Measurements from ENCODE around the gene EPS8L2. TPM values are rescaled to one million over a fixed set of nuclear protein-coding genes. Genes with fewer than 3 reads are reported as not detected.
A peak's percentile ranks its signal among the peaks of the same experiment; 100 is the strongest.

EPS8L2 gene
- total RNA-seq, 4 donors from 2014 or later, result 257 to 1,130 (median 322) TPM

- no peaks in the 10 kb centered on the region for H3K9me3 ChIP-seq
- intact Hi-C loops (cut with DNase I; ENCODE audit: low total_unique reads) (no loop called here), in situ Hi-C loops (cut with MboI; ENCODE audit: low pct_ligation_motif_present in 1 of 4, low pct_unique_long_range_greater_than_20kb in 1 of 4, low sequenced_read_pairs in 3 of 4) (loop anchor here in 1 of 4 donors (10.0 kb wide), 1 partner anchor 61 kb away; no protein-coding TSS in a partner anchor)
- WGBS, 2 donors (ENCODE audit: low coverage in 1 of 2), result 19% methylated on average over 35 of the region's 53 CpGs; no CpG with 5 or more reads in 1 of the 2 donors
- TF ChIP-seq POLR2A (IDR thresholded peaks at IDR 0.05) (no peak), CTCF (IDR thresholded peaks at IDR 0.05) (no peak), EP300 (IDR thresholded peaks at IDR 0.05; ENCODE audit: low read depth) (no peak), POLR2AphosphoS5 (IDR thresholded peaks at IDR 0.05) (no peak)
- H3K4me1 ChIP-seq, result peaks cover 14 to 53% (median 40%) of the 10 kb centered on the region in 4 donors
- H3K27me3 ChIP-seq, result peaks cover 64% of the 10 kb centered on the region
- H3K4me3 ChIP-seq, result peak overlapping the region in 3 of 4 donors; percentile 4 to 39 (median 22)
- peak overlapping the region; percentile 63 to 73 (median 70) for H3K27ac ChIP-seq
- no peaks in the 10 kb centered on the region for H3K36me3 ChIP-seq
- DNase-seq, result no peak
Measured at GRCh38 chr11:725624-726202, 19.7 kb downstream of the EPS8L2 start.

DNA sequence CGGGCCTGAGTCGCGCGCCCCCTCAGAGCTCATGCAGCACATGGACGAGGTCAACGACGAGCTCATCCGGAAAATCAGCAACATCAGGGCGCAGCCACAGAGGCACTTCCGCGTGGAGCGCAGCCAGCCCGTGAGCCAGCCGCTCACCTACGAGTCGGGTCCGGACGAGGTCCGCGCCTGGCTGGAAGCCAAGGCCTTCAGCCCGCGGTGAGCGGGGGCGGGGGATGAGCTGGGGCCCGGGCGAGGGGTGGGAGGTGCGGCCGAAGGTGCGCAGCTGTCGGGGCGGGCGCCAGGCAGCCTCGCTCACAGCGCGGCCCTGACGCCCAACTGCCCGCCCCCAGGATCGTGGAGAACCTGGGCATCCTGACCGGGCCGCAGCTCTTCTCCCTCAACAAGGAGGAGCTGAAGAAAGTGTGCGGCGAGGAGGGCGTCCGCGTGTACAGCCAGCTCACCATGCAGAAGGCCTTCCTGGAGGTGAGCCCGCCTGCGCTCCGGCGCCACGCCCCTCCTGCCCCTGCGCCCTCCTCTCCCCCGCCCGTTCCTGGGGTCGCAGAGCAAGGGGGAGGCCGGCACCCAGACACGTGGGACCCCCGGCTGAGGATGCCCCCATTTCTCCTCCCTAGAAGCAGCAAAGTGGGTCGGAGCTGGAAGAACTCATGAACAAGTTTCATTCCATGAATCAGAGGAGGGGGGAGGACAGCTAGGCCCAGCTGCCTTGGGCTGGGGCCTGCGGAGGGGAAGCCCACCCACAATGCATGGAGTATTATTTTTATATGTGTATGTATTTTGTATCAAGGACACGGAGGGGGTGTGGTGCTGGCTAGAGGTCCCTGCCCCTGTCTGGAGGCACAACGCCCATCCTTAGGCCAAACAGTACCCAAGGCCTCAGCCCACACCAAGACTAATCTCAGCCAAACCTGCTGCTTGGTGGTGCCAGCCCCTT, 20.5 kb downstream of the EPS8L2 start:
- Histone ChIP-seq H3K27me3 (peaks cover 64% of the 10 kb centered on the region), H3K9me3 (no peaks in the 10 kb centered on the region), H3K4me1 (peaks cover 8 to 45% (median 32%) of the 10 kb centered on the region in 4 donors), H3K36me3 (no peaks in the 10 kb centered on the region), H3K4me3 (peak overlapping the region in 2 of 4 donors; percentile 22 to 39), H3K27ac (peak overlapping the region; percentile 63 to 73 (median 70))
- intact Hi-C loops (cut with DNase I; ENCODE audit: low total_unique reads) (no loop called here), in situ Hi-C loops (cut with MboI; ENCODE audit: low pct_ligation_motif_present in 1 of 4, low pct_unique_long_range_greater_than_20kb in 1 of 4, low sequenced_read_pairs in 3 of 4) (loop anchor here in 1 of 4 donors (10.0 kb wide), 1 partner anchor 62 kb away; no protein-coding TSS in a partner anchor)
- TF ChIP-seq POLR2A (IDR thresholded peaks at IDR 0.05), result no peak
- peak in 1 of 3 donors; percentile 23 for TF ChIP-seq POLR2AphosphoS5 (IDR thresholded peaks at IDR 0.05)
- DNase-seq, result peak; percentile 77
- WGBS, 2 donors (ENCODE audit: low coverage in 1 of 2), result 44% methylated on average over 19 of the region's 61 CpGs; no CpG with 5 or more reads in 1 of the 2 donors

DNA sequence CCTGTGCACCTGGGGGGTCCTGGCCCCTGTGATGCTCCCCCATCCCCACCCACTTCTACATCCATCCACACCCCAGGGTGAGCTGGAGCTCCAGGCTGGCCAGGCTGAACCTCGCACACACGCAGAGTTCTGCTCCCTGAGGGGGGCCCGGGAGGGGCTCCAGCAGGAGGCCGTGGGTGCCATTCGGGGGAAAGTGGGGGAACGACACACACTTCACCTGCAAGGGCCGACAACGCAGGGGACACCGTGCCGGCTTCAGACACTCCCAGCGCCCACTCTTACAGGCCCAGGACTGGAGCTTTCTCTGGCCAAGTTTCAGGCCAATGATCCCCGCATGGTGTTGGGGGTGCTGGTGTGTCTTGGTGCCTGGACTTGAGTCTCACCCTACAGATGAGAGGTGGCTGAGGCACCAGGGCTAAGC, 21.3 kb downstream of the EPS8L2 start:
- Histone ChIP-seq H3K4me3 (no peak overlapping the region), H3K36me3 (no peaks in the 10 kb centered on the region), H3K9me3 (no peaks in the 10 kb centered on the region), H3K4me1 (peaks cover 8 to 37% (median 29%) of the 10 kb centered on the region in 4 donors), H3K27me3 (peaks cover 58% of the 10 kb centered on the region), H3K27ac (peak overlapping the region in 2 of 4 donors; percentile 19 to 73)
- in situ Hi-C loops (cut with MboI; ENCODE audit: low pct_ligation_motif_present in 1 of 4, low pct_unique_long_range_greater_than_20kb in 1 of 4, low sequenced_read_pairs in 3 of 4), result loop anchor here in 1 of 4 donors (10.0 kb wide), 1 partner anchor 62 kb away; no protein-coding TSS in a partner anchor
- intact Hi-C loops (cut with DNase I; ENCODE audit: low total_unique reads), result no loop called here
- no peak for DNase-seq
- WGBS, 2 donors (ENCODE audit: low coverage in 1 of 2), result 85% methylated on average over 12 of the region's 12 CpGs; no CpG with 5 or more reads in 1 of the 2 donors
- TF ChIP-seq CTCF (IDR thresholded peaks at IDR 0.05) (no peak), POLR2AphosphoS5 (IDR thresholded peaks at IDR 0.05) (no peak), EP300 (IDR thresholded peaks at IDR 0.05; ENCODE audit: low read depth) (no peak), POLR2A (IDR thresholded peaks at IDR 0.05) (no peak)

- intact Hi-C loops (cut with DNase I; ENCODE audit: low total_unique reads), result no loop called here
- TF ChIP-seq CTCF (IDR thresholded peaks at IDR 0.05) (peak; percentile 97 to 99 (median 98)), POLR2A (IDR thresholded peaks at IDR 0.05) (no peak), POLR2AphosphoS5 (IDR thresholded peaks at IDR 0.05) (peak in 2 of 3 donors; percentile 24 to 63)
- 26% methylated on average over 30 of the region's 31 CpGs; no CpG with 5 or more reads in 1 of the 2 donors for WGBS, 2 donors (ENCODE audit: low coverage in 1 of 2)
Measured at GRCh38 chr11:727859-728748, 22.1 kb downstream of the EPS8L2 start.

More at GRCh38 chr11:727859-728748, 22.1 kb downstream of the EPS8L2 start:
- Histone ChIP-seq H3K36me3 (no peaks in the 10 kb centered on the region), H3K9me3 (no peaks in the 10 kb centered on the region), H3K27me3 (peaks cover 54% of the 10 kb centered on the region), H3K4me1 (peaks cover 8 to 35% (median 29%) of the 10 kb centered on the region in 4 donors), H3K4me3 (no peak overlapping the region), H3K27ac (peak overlapping the region in 2 of 4 donors; percentile 11 to 19)
- peak; percentile 87 for DNase-seq
- in situ Hi-C loops (cut with MboI; ENCODE audit: low pct_ligation_motif_present in 1 of 4, low pct_unique_long_range_greater_than_20kb in 1 of 4, low sequenced_read_pairs in 3 of 4), result loop anchor here in 1 of 4 donors (10.0 kb wide), 1 partner anchor 63 kb away; no protein-coding TSS in a partner anchor
